Measurements from ENCODE around the gene PRKG1. TPM values are rescaled to one million over a fixed set of nuclear protein-coding genes. Genes with fewer than 3 reads are reported as not detected.

PRKG1 gene
- total RNA-seq, 1 experiment from 2014 or later: 10.4 TPM

GRCh38 chr10:51874131-51874530 lies 799.8 kb downstream of the PRKG1 start:
- H3K9me3 Mint-ChIP-seq: no peaks in the 10 kb centered on the region
- Histone ChIP-seq H2BK120ac (ENCODE audit: low read depth, low read length, poor library complexity, severe bottlenecking) (no peak overlapping the region), H4K8ac (replicated peaks; ENCODE audit: insufficient read length, low read depth, low read length) (no peak overlapping the region), H3K27ac (ENCODE audit: insufficient read length, low read depth, low read length) (no peak overlapping the region), H3K9me3 (ENCODE audit: control insufficient read depth, low read depth, low read length) (no peaks in the 10 kb centered on the region), H4K91ac (ENCODE audit: insufficient read length, low read depth, low read length) (no peak overlapping the region), H3K56ac (ENCODE audit: insufficient read length, low read depth, low read length) (no peak overlapping the region), H2BK20ac (ENCODE audit: low read depth, low read length, poor library complexity, severe bottlenecking) (no peak overlapping the region), H4K5ac (ENCODE audit: insufficient read length, low read depth, low read length) (no peak overlapping the region), H3K27me3 (ENCODE audit: insufficient read depth, low read length) (no peaks in the 10 kb centered on the region), H3K4me1 (ENCODE audit: insufficient read depth, low read length) (0 out of 2 replicates have a peak, but pooled peaks cover 2% of the 10 kb centered on the region), H3K4ac (ENCODE audit: low read depth, low read length) (no peak overlapping the region), H3K18ac (ENCODE audit: insufficient read length, low read depth, low read length) (no peak overlapping the region), H3K23me2 (ENCODE audit: insufficient read length, low read depth, low read length, poor library complexity, severe bottlenecking) (no peaks in the 10 kb centered on the region), H2AK5ac (ENCODE audit: insufficient read length, low read length) (no peak overlapping the region), H2BK15ac (ENCODE audit: low read depth, low read length) (no peak overlapping the region), H3K9ac (ENCODE audit: extremely low read depth, insufficient read length, low read length) (no peak overlapping the region), H2BK12ac (ENCODE audit: insufficient read length, low read depth, low read length) (no peak overlapping the region), H3K79me2 (ENCODE audit: insufficient read depth, low read length) (no peaks in the 10 kb centered on the region), H3K4me2 (ENCODE audit: insufficient read depth, insufficient read length, low read length) (no peak overlapping the region), H2BK5ac (ENCODE audit: insufficient read length, low read length) (no peak overlapping the region), H3T11ph (ENCODE audit: low read length) (no peak overlapping the region), H2AFZ (ENCODE audit: low read length) (no peak overlapping the region), H4K20me1 (ENCODE audit: control insufficient read depth, insufficient read depth, insufficient read length) (peaks cover 4% of the 10 kb centered on the region), H3K14ac (ENCODE audit: insufficient read depth, low read length) (no peak overlapping the region), H3K79me1 (ENCODE audit: insufficient read depth, low read depth, low read length, poor library complexity, severe bottlenecking) (no peaks in the 10 kb centered on the region), H3K23ac (ENCODE audit: insufficient read length, low read depth, low read length) (no peak overlapping the region)
- no peak overlapping the region for H3K27ac Mint-ChIP-seq
- no peaks in the 10 kb centered on the region for H3K36me3 Mint-ChIP-seq (ENCODE audit: insufficient read depth in 1 of 3, low read depth in 3 of 3)
- no CpG with 5 or more reads among the region's 3 CpGs for WGBS (ENCODE audit: extremely low coverage, insufficient read length, low lambda C conversion rate)
- H3K4me1 Mint-ChIP-seq: peaks cover 19 to 30% of the 10 kb centered on the region in 2 experiments
- H3K4me3 Mint-ChIP-seq: no peak overlapping the region
- TF ChIP-seq CTCF (conservative IDR thresholded peaks at IDR 0.05): no peak
- H3K27me3 Mint-ChIP-seq (ENCODE audit: low read depth): no peaks in the 10 kb centered on the region
- DNase-seq: no peak

All from H9 (cell line).